ENCODE measurements around the gene OR10A6. TPM values are rescaled to one million over a fixed set of nuclear protein-coding genes. Genes with fewer than 3 reads are reported as not detected.

OR10A6 gene
- polyA plus RNA-seq, 1 of the 3 experiments (the other 2 are of a cell fraction) = not detected

DNA sequence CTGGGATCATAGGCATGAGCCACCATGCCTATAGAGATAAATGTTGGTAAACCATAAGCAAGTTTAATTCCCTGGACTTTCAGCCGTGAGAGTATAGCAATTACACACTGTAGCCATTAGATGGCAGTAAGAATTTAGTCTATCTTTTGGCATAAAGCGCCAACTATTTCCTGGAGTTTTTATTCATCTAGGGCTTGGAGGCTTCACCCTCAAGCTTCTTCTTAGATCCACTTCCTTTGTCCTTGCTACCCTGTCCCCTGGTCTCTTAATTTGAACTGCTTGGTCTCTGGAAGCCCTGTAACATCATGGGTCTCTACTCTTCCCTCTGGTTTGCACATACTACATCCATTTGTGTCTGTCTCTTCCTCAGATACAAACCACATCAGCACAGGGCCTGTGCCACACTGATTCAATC lies 38.2 kb downstream of the OR10A6 start:
- WGBS (ENCODE audit: low lambda C conversion rate) = 9% methylated on average over 2 of the region's 2 CpGs
- H4K20me1 ChIP-seq (ENCODE audit: insufficient read depth) = no peaks in the 10 kb centered on the region
- H3K9me2 ChIP-seq = no peaks in the 10 kb centered on the region
- H3K27ac ChIP-seq (ENCODE audit: low read depth in 2 of 2, low read length in 1 of 2) = 0 out of 4 replicates have a peak overlapping the region, but pooled peaks of 1 of the 2 experiments have one; percentile 4
- peak overlapping the region; percentile 21 for H3K4me2 ChIP-seq
- CTCF ChIA-PET = interaction anchor here (0.6 to 7.7 kb wide), 17 partner anchors 9 to 199 kb away, joined by 3 to 76 read pairs (median 5); partner anchors contain the start of genes EIF3F and OR10A3
- peak overlapping the region; percentile 87 for H2AFZ ChIP-seq (ENCODE audit: low read depth)
- no peaks in the 10 kb centered on the region for H3K27me3 ChIP-seq (ENCODE audit: insufficient read depth)
- no peaks in the 10 kb centered on the region for H3K79me2 ChIP-seq (ENCODE audit: insufficient read depth)
- no peaks in the 10 kb centered on the region for H3K36me3 ChIP-seq (replicated peaks in 1 of 2; ENCODE audit: control insufficient read depth in 1 of 2, insufficient read depth in 2 of 2, low read length in 1 of 2)
- TF ChIP-seq TEAD4 (IDR thresholded peaks at IDR 0.05; ENCODE audit: borderline replicate concordance, insufficient read depth) (no peak), SMC3 (IDR thresholded peaks at IDR 0.05; ENCODE audit: low read depth, low read length) (peak; percentile 50), RFX5 (IDR thresholded peaks at IDR 0.05; ENCODE audit: low read length) (no peak), SIN3A (IDR thresholded peaks at IDR 0.05; ENCODE audit: borderline replicate concordance, low read depth, low read length) (no peak), NRF1 (IDR thresholded peaks at IDR 0.05; ENCODE audit: low read depth, low read length) (no peak), GATA2 (CRISPR knock-in tag; IDR thresholded peaks at IDR 0.05) (no peak), RAD21 (IDR thresholded peaks at IDR 0.05; ENCODE audit: low read length) (peak; percentile 78), IRF3 (IDR thresholded peaks at IDR 0.05; ENCODE audit: low read depth, low read length) (no peak)
- TF ChIP-seq, protein P1, sequence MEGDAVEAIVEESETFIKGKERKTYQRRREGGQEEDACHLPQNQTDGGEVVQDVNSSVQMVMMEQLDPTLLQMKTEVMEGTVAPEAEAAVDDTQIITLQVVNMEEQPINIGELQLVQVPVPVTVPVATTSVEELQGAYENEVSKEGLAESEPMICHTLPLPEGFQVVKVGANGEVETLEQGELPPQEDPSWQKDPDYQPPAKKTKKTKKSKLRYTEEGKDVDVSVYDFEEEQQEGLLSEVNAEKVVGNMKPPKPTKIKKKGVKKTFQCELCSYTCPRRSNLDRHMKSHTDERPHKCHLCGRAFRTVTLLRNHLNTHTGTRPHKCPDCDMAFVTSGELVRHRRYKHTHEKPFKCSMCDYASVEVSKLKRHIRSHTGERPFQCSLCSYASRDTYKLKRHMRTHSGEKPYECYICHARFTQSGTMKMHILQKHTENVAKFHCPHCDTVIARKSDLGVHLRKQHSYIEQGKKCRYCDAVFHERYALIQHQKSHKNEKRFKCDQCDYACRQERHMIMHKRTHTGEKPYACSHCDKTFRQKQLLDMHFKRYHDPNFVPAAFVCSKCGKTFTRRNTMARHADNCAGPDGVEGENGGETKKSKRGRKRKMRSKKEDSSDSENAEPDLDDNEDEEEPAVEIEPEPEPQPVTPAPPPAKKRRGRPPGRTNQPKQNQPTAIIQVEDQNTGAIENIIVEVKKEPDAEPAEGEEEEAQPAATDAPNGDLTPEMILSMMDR (IDR thresholded peaks at IDR 0.05) = peak; percentile 80
- no peak overlapping the region for H3K9ac ChIP-seq
- POLR2A ChIA-PET = no interaction called here
- no peaks in the 10 kb centered on the region for H3F3A ChIP-seq (replicated peaks; ENCODE audit: insufficient read depth)
- DNase-seq = peak; percentile 56
- no peak overlapping the region; a peak in 1 of 4 replicates for H3K4me3 ChIP-seq (ENCODE audit: low read depth in 2 of 2, low read length in 1 of 2)
- H3K4me1 ChIP-seq (ENCODE audit: control insufficient read depth in 1 of 2, insufficient read depth in 2 of 2, low read depth in 1 of 2, low read length in 1 of 2) = no peaks in the 10 kb centered on the region
- no peaks in the 10 kb centered on the region for H3K9me3 ChIP-seq

DNA sequence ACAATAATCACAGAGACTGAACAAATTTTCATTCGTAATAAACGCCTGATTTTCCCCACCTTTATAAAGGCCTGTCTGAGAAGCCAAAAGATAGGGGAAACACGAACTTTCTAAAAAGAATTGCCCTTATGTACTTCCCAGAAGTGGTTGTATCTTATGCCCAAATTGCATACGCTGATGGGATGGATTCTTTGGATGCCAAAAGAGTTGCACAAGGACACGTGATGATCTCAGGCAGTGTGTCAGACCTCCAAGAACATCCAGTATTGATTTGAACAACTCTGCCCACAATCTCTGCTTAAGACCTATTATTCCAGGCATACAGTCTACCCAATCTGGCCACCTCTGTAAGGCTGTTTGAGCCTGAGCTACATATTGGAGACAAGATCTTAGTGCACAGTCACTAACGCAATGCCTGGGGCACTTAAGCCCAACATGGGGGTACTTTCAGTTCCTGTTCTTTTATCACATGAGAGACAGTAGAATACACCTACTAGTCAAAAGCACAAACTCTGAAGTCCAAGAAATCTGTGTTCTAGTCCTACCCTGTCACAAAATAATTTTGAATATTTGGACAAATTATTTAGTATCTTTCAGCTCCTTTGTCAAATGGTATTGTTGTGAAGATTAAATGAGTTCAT lies 38.9 kb downstream of the OR10A6 start:
- Histone ChIP-seq H3K4me2 (peak overlapping the region; percentile 21), H3K9me3 (no peaks in the 10 kb centered on the region), H3K27ac (ENCODE audit: low read depth in 2 of 2, low read length in 1 of 2) (peak overlapping the region in 1 of 2 experiments; percentile 4; a peak in 1 of 4 replicates), H3K4me1 (ENCODE audit: control insufficient read depth in 1 of 2, insufficient read depth in 2 of 2, low read depth in 1 of 2, low read length in 1 of 2) (no peaks in the 10 kb centered on the region), H3K36me3 (replicated peaks in 1 of 2; ENCODE audit: control insufficient read depth in 1 of 2, insufficient read depth in 2 of 2, low read length in 1 of 2) (no peaks in the 10 kb centered on the region), H3K4me3 (ENCODE audit: low read depth in 2 of 2, low read length in 1 of 2) (no peak overlapping the region), H3K79me2 (ENCODE audit: insufficient read depth) (no peaks in the 10 kb centered on the region), H3K9ac (no peak overlapping the region), H2AFZ (ENCODE audit: low read depth) (peak overlapping the region; percentile 87), H3K9me2 (no peaks in the 10 kb centered on the region), H3F3A (replicated peaks; ENCODE audit: insufficient read depth) (no peaks in the 10 kb centered on the region), H4K20me1 (ENCODE audit: insufficient read depth) (no peaks in the 10 kb centered on the region), H3K27me3 (ENCODE audit: insufficient read depth) (no peaks in the 10 kb centered on the region)
- no peak for DNase-seq
- CTCF ChIA-PET = interaction anchor here (0.6 to 7.7 kb wide), 11 partner anchors 9 to 199 kb away, joined by 3 to 76 read pairs (median 5); partner anchors contain the start of genes EIF3F and OR10A3
- POLR2A ChIA-PET = no interaction called here
- WGBS (ENCODE audit: low lambda C conversion rate) = 8% methylated on average over 6 of the region's 6 CpGs
- 0 out of 2 replicates have a peak, but pooled peaks have one; percentile 14 for TF ChIP-seq USF2 (IDR thresholded peaks at IDR 0.05; ENCODE audit: borderline replicate concordance, low read depth, low read length)
- 0 out of 2 replicates have a peak, but pooled peaks have one; percentile 32 for TF ChIP-seq TEAD4 (IDR thresholded peaks at IDR 0.05; ENCODE audit: borderline replicate concordance, insufficient read depth)
- no peak for TF ChIP-seq GABPA (IDR thresholded peaks at IDR 0.05; ENCODE audit: low read depth)
- peak; percentile 79; the same call in 1 of the 2 replicates for TF ChIP-seq USF1 (IDR thresholded peaks at IDR 0.05; ENCODE audit: borderline replicate concordance, low read depth)
